CD4-positive, alpha-beta T cell (primary cell): ENCODE measurements around the gene RASD1. TPM values are rescaled to one million over a fixed set of nuclear protein-coding genes. Genes with fewer than 3 reads are reported as not detected.

Experiments
- ATAC-seq: fragments of 200-7000 bp; cut with Tn5 transposase; one replicate; pipeline ENCODE4 v1.10.0; 2022; ENCODE audit warnings: mild to moderate bottlenecking; ENCODE audit not compliant: poor library complexity
- CTCF ChIA-PET: fragments of 350-600 bp; sonication (Branson Sonifier 250); formaldehyde crosslinking; loops from one replicate; lab custom pipeline; 2021; ENCODE audit warnings: antibody characterized with exemption, inconsistent platforms; lab: Charles Lee
- POLR2A ChIA-PET: fragments of 350-600 bp; sonication (Branson Sonifier 250); formaldehyde crosslinking; loops from one replicate; lab custom pipeline; 2021; ENCODE audit warnings: antibody characterized with exemption, inconsistent platforms; lab: Charles Lee
- DNase-seq, 14 experiments: peaks; one replicate each; pipeline ENCODE4 v3.0.0-alpha.2; 2013 to 2020; ENCODE audit warnings: mixed read lengths in 2 of 14
- H3K27ac ChIP-seq, 2 donors: one replicate each; pipeline versions ENCODE4 v1.5.1 to v1.7.0; 2013; ENCODE audit warnings: low read length in 2 of 2, low read depth in 1 of 2, mild to moderate bottlenecking in 1 of 2
- H3K27me3 ChIP-seq, 2 experiments: 1 replicate in 1 of 2; 2 replicates in 1 of 2; pipeline versions ENCODE4 v1.6.1 to v1.7.0; 2013; ENCODE audit warnings: low read length in 2 of 2, control low read depth in 1 of 2, mild to moderate bottlenecking in 1 of 2, moderate library complexity in 1 of 2; ENCODE audit not compliant: insufficient read depth in 2 of 2, control insufficient read depth in 1 of 2
- H3K36me3 ChIP-seq: one replicate; pipeline ENCODE4 v1.6.1; 2013; ENCODE audit warnings: low read length, control low read depth; ENCODE audit not compliant: insufficient read depth
- H3K4me1 ChIP-seq: one replicate; pipeline ENCODE4 v1.6.1; 2013; ENCODE audit warnings: low read length, control low read depth; ENCODE audit not compliant: insufficient read depth
- H3K4me3 ChIP-seq: one replicate; pipeline ENCODE4 v1.5.1; 2013; ENCODE audit warnings: mild to moderate bottlenecking, low read length, moderate library complexity
- H3K9me3 ChIP-seq, 2 experiments: 1 replicate in 1 of 2; 2 replicates in 1 of 2; pipeline versions ENCODE4 v1.6.1 to v1.7.0; 2013; ENCODE audit warnings: low read length in 2 of 2, mild to moderate bottlenecking in 2 of 2, control low read depth in 1 of 2, moderate library complexity in 1 of 2; ENCODE audit not compliant: control insufficient read depth in 1 of 2, insufficient read depth in 1 of 2
- H3K27ac Mint-ChIP-seq: one replicate; pipeline ENCODE4 v1.8.0; 2020; ENCODE audit warnings: mixed read lengths
- H3K27me3 Mint-ChIP-seq: one replicate; pipeline ENCODE4 v1.8.0; 2021; ENCODE audit warnings: mixed read lengths
- H3K36me3 Mint-ChIP-seq: one replicate; pipeline ENCODE4 v1.8.0; 2021; ENCODE audit warnings: low read depth, mixed read lengths
- H3K4me1 Mint-ChIP-seq: one replicate; pipeline ENCODE4 v1.8.0; 2021; ENCODE audit warnings: low read depth, mixed read lengths
- H3K4me3 Mint-ChIP-seq: one replicate; pipeline ENCODE4 v1.8.0; 2020; ENCODE audit warnings: mild to moderate bottlenecking, mixed read lengths
- H3K9me3 Mint-ChIP-seq: one replicate; pipeline ENCODE4 v1.8.0; 2020; ENCODE audit warnings: mixed read lengths
- intact Hi-C, 2 experiments: fragments of 100-400 bp; cut with DNase I in 1 of 2; cut with micrococcal nuclease in 1 of 2; formaldehyde crosslinking; loops; one replicate each; pipeline versions ENCODE4 v1.15.1 to v1.9.0; 2023 to 2025; cut with DNase I, micrococcal nuclease
- total RNA-seq, 174 experiments: library from RNA in 2 of 174; stranded (reverse) in 2 of 174; gene quantifications; one replicate each; pipeline ENCODE4 v1.2.3 and lab custom pipeline; 2021 to 2026
- TF ChIP-seq, protein P1 (sequence below): fragments of 200-600 bp; IDR thresholded peaks from one replicate; pipeline ENCODE4 v1.8.0; 2022; ENCODE audit warnings: antibody characterized with exemption, mild to moderate bottlenecking

The RASD1 gene
- total RNA-seq, 2 experiments from 2014 or later = 1.8 to 2.0 TPM

DNA sequence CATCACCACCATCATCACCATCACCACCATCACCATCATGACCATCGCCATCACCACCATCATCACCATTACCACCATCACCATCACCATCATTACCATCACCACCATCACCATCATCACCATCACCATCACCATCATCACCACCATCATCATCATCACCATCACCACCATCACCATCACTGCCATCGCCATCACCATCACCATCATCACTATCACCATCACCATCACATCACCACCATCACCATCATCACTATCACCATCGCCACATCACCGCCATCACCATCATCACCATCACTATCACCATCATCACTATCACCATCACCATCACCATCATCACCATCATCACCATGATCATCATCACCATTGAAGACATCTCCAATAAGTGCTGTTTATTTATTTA, 36.2 kb downstream of the RASD1 start:
- H3K27me3 Mint-ChIP-seq = peaks cover 5% of the 10 kb centered on the region
- CTCF ChIA-PET = no interaction called here
- no peak overlapping the region for H3K27ac Mint-ChIP-seq
- H3K36me3 ChIP-seq = no peaks in the 10 kb centered on the region
- H3K4me1 Mint-ChIP-seq = no peaks in the 10 kb centered on the region
- no peak overlapping the region for H3K4me3 ChIP-seq
- intact Hi-C loops = no loop called here
- H3K27me3 ChIP-seq = no peaks in the 10 kb centered on the region
- peaks cover 0 to 3% of the 10 kb centered on the region in 2 experiments for H3K9me3 ChIP-seq
- TF ChIP-seq, protein P1, sequence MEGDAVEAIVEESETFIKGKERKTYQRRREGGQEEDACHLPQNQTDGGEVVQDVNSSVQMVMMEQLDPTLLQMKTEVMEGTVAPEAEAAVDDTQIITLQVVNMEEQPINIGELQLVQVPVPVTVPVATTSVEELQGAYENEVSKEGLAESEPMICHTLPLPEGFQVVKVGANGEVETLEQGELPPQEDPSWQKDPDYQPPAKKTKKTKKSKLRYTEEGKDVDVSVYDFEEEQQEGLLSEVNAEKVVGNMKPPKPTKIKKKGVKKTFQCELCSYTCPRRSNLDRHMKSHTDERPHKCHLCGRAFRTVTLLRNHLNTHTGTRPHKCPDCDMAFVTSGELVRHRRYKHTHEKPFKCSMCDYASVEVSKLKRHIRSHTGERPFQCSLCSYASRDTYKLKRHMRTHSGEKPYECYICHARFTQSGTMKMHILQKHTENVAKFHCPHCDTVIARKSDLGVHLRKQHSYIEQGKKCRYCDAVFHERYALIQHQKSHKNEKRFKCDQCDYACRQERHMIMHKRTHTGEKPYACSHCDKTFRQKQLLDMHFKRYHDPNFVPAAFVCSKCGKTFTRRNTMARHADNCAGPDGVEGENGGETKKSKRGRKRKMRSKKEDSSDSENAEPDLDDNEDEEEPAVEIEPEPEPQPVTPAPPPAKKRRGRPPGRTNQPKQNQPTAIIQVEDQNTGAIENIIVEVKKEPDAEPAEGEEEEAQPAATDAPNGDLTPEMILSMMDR = no peak
- DNase-seq (no peak), ATAC-seq (no peak)
- H3K36me3 Mint-ChIP-seq = no peaks in the 10 kb centered on the region
- H3K4me3 Mint-ChIP-seq = no peak overlapping the region
- no peak overlapping the region for H3K27ac ChIP-seq
- H3K4me1 ChIP-seq = no peaks in the 10 kb centered on the region
- H3K9me3 Mint-ChIP-seq = peaks cover 3% of the 10 kb centered on the region
- POLR2A ChIA-PET = no interaction called here

DNA sequence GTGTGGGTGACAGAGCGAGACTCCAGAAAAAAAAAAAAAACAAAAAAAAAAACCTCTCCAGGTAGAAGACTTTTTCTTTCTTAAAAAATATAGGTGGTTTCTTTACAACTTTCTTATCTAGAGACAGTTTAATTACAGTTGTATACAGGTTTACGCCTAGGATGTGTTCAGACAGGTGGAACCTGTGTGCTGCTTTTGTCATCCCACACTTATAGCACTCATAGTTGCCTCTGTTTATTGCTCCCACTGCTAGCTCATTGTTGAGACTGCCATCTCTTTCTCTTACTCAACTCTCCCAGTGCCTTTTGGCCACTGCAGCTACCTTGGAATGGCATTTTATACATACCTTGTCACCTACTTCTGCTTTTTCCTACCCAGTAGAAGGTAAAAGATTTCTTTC, 38.5 kb downstream of the RASD1 start:
- peaks cover 3% of the 10 kb centered on the region for H3K9me3 Mint-ChIP-seq
- Histone ChIP-seq H3K9me3 (peaks cover 0 to 3% of the 10 kb centered on the region in 2 experiments), H3K27ac (no peak overlapping the region), H3K36me3 (no peaks in the 10 kb centered on the region), H3K27me3 (no peaks in the 10 kb centered on the region), H3K4me1 (no peaks in the 10 kb centered on the region), H3K4me3 (no peak overlapping the region)
- intact Hi-C loops = no loop called here
- TF ChIP-seq, protein P1 = no peak
- no peak overlapping the region for H3K27ac Mint-ChIP-seq
- H3K4me3 Mint-ChIP-seq = no peak overlapping the region
- H3K27me3 Mint-ChIP-seq = no peaks in the 10 kb centered on the region
- DNase-seq (no peak), ATAC-seq (no peak)
- ChIA-PET CTCF (no interaction called here), POLR2A (no interaction called here)
- no peaks in the 10 kb centered on the region for H3K4me1 Mint-ChIP-seq
- no peaks in the 10 kb centered on the region for H3K36me3 Mint-ChIP-seq

DNA sequence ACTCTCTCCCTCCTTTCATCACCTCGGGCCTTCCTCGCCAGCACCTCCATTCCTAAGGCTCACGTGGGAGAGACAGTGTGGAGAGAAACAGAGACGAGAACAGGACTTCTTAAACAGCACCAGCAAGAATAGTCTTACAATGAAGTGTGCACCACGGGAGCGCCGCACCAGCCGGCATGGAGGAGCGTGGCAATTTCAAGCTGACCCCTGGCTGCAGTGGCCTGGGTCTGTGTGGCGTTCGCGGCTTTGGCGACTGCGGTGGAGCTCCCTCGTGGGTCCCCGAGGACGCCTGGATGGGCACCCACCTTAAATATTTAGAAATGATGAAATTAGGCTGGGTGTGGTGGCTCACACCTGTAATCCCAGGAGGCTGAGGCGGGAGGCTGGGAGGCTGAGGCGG, 39.9 kb downstream of the RASD1 start:
- no peak overlapping the region for H3K27ac ChIP-seq
- no peak for DNase-seq
- no peak for ATAC-seq
- Mint-ChIP-seq H3K4me3 (no peak overlapping the region), H3K27me3 (no peaks in the 10 kb centered on the region), H3K4me1 (no peaks in the 10 kb centered on the region), H3K27ac (no peak overlapping the region), H3K9me3 (peaks cover 3% of the 10 kb centered on the region), H3K36me3 (no peaks in the 10 kb centered on the region)
- H3K4me1 ChIP-seq = no peaks in the 10 kb centered on the region
- H3K36me3 ChIP-seq = no peaks in the 10 kb centered on the region
- TF ChIP-seq, protein P1 = no peak
- CTCF ChIA-PET = no interaction called here
- POLR2A ChIA-PET = interaction anchor here (1.0 kb wide), 1 partner anchor 20 kb away, joined by 3 read pairs; no protein-coding TSS in a partner anchor
- H3K4me3 ChIP-seq = no peak overlapping the region
- intact Hi-C loops = no loop called here
- H3K9me3 ChIP-seq = peaks cover 0 to 3% of the 10 kb centered on the region in 2 experiments
- no peaks in the 10 kb centered on the region for H3K27me3 ChIP-seq
